GM20431 (cell line): ENCODE results near the gene KRT15.

Experiments
- in situ Hi-C: fragments of 300-500 bp; cut with MseI, MboI; formaldehyde crosslinking; loops from one replicate; pipeline ENCODE4 v1.15.0; 2020; ENCODE audit warnings: low sequenced_read_pairs; ENCODE audit not compliant: unreplicated experiment

The KRT15 gene

DNA sequence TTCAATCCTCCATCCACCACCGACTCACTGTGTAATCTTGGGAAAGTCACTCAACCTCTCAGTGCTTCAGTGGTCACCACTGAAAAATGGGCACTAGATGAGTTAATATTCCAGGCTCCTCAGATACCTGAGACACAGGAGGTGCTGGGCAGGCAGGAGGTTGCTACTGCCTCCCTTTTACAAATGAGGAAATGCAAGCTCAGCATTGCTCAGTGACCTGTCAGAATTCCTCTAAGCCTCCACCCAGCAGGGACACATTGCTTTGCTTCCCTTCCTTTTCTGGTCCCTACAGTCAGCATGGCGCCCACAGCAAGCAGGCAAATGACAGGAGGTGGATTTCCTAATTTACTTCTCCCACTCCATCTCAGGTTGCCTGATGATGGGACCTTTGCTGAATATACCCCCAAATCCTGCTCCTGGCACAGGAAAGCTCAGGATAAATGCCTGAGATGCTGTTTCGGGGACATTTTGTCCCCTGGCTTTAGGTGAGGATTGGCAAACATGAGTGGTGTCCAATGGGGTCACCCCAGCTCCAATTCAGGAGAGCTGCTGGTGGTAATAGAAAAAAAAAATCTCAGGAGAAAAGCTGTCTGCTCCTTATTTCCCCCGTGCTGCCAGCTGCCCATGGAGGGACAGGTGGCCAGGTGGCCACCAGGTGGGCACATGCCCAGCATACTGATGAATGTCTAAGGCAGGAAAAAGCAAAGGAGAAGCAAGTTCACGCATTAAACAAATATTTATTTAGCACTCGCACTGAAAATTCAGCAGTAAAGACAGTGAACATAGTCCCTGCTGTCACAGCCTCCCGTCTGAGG, 8.2 kb downstream of the KRT15 start:
- in situ Hi-C loops: no loop called here

DNA sequence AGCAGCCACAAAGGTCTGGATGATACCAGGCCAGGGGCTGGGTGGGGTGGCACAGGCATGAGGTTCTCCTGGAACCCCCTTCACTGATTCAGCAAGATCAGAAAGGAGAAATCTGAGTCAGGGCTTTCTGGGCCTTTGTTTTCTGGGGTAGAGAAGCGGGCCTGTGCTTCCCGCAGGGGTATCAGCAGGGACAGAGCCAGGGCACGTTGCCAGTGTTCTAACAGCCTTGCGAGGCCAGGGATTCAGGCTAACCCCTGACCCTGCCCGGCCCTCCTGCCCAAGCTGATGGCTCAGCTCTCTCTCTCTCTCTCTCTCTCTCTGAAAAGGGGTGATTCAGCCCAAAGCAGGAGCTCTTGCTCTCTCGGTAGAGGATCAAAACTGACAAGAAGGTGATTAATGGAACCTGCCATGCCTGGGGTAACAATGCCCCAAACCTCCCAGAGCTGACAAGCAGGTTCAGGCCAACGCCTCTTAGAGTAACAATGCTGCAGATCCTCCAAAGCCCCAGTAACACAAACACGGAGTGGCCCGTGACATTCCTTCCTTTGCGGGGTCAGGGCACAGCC, 11.3 kb downstream of the KRT15 start:
- in situ Hi-C loops: no loop called here

DNA sequence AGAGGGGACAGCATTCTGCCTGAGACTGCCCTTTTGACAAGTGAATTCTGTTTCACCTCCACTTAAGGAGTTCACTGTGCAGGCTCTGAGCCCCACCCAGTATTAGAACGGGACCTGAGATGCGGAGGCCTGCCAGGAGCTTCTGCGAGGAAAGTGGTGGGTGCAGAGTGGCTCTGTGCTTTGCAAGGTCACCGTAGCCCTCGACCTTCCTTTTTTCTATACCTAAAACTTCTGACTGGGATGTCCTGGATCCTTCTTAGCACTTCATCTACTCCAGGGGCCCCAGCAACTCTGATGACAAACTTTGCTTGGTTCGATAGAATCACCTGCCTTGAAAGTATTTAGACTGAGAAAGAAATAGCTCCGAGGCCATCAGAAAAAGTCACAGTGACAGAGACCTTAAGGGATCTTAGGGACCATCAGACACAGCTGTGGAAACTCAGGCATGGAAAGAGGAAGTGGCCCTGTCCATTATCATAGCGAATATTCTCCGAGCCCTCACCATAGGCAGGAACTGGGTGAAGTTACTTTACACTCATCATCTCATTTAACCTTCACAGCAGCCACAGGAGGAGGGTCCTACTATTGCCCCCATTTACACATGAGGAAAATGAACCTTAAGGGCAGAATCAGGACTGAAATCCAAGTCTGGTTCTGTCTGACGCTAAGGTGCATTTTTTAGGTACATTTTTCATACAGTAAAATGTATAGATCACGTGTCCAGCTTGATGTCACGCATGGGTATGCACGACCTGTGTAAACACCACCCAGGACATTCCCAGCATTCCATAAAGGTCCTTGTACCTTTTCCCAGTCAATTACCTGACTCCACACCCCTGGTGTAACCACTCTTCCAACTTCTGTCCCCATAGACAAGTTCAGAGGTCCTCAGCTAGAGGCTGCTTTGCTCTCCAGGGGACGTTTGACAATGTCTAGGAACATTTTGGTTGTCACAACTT, 12.6 kb downstream of the KRT15 start:
- in situ Hi-C loops: no loop called here

DNA sequence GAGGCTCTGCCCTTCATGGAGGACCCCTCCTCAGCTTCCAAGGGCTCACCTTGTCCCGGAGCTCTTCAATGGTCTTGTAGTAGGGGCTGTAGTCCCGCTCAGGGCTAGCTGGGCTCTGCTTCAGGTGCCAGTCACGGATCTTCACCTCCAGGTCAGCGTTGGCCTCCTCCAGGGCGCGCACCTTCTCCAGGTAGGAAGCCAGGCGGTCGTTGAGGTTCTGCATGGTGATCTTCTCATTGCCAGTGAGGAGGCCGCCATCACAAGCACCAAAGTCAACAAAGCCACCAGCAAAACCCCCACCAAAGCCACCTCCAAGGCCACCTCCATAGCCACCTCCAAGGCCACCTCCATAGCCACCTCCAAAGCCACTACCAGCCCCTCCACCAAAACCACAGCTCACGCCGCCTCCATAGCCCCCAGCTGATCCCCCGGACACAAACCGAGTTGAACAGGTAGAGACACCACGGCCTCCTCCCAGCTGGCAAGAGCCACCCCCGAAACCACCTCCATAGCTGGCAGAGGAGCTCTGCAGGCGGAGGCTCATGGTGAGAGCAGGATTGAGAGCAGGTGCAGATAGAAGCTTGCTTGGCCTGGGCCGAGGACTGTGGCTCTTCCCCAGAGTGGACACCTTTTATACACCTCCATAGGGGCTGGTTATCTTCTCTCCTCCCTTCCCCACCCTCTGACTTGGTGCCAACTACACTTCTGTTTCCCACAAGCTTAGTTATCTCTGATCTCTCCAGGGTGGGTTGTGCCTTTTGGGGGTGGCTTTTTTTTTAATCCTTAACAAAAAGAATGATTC, 13.5 kb downstream of the KRT15 start, which contains the start of gene KRT13:
KRT13 (minus strand) TSS at position 606 of the 802 bp plus-strand sequence; CDS start at position 544, 62 bp downstream.
- in situ Hi-C loops: no loop called here

DNA sequence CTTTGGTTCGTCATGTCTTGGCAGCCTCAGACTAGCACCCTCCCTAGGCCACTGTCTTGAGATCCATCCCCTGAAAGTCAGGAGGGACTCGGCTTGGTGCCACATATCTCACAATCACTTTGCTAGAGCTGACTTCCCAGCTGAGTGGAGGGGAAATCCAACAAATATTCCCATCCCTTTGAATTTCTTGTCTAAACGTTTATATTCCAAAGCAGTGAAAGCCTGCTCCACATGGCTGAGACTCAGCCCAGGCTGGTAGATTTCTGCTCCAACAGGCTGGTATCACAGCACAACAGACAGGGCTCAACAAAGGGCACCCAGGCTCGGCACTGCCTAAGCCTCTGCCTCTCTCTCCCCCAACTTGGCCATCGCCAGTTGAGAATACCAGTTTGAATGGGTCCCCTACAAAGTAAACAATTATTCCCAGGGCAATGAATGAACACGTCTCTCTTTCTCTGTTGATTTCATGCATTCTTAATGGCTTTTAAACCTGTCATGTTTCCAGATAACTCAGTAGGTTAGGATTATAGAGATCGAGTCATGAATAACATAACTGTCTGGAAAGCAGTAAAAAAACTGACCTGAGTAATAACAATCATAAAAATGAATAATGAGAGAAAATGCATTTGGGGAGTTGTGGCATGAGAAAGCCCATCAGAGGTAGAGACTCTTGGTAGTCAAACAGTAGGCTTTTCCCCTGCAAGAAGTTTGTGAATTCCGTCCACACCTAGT, 14.3 kb downstream of the KRT15 start:
- in situ Hi-C loops: no loop called here

DNA sequence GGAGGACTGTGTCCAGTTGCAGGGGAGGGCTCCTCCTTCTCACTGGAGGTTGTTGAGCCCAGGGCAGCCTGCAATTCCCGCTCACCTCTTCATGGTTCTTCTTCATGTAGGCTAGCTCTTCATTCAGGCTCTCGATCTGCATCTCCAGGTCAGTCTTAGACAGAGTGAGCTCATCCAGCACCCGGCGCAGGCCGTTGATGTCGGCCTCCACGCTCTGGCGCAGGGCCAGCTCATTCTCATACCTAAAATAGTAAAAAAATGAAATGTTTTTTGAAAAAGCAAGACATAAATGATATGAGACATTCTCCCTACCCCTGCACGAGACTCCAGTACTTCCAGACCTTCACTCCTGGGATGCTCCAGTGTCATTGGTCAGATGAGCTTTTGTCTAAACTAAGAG, 15.5 kb downstream of the KRT15 start:
- in situ Hi-C loops: no loop called here

DNA sequence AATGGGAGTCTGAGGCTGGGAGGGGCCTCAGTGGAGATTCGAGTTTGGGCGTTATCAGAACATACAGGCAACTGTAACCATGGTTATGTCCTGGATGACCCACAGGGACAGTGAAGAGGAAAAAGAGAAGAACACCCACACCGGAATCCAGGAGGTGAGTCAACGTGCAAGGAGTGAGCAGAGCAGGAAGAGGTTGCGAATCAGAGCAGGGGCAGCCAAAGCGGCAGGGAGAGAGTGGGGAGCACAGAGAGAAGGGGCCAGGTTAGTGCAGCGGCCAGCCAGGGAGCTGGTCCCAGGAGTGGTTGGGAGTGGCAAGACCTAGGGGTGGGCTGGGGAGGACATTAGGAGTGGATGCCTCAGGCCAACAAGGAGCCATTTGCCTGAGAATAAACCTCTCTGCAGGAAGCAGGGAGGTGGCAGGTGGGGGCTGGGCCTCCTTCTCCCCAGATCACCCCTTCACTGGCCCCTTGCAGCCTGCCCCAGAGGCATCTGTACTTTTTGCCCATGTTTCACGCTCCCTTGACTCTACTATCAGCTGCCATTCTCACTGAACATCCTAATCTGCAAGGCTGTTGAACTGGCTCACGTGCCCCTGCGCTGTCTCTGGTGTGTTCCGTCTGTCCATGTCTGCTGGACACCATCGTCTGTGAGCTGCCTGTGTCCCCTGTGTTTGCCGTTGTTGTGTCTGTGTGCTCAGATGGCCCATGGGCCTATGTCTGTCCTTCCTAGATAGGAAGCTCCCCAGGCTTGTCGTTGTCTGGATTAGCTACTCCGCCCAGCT, 18.4 kb downstream of the KRT15 start:
- in situ Hi-C loops: no loop called here

DNA sequence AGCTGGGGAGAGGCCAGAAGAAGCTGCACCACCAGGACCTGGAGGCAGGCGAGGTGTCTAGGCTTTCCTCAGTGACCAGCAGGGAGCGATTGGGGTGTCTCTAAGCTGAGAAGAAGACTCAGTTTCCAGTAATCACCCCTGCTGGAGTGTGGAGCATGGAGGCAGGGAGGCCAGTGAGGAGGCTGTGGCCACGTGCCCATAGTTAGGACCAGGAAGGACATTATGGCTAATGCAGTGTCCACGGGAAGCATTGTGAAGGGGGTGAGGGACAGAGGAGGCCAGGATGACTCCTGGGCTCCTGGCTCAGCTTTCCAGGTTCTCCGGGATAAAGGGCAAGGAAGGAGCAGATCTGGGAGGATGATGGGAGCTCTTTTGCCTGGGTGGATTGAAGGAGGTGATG, 19.0 kb downstream of the KRT15 start:
- in situ Hi-C loops: no loop called here

DNA sequence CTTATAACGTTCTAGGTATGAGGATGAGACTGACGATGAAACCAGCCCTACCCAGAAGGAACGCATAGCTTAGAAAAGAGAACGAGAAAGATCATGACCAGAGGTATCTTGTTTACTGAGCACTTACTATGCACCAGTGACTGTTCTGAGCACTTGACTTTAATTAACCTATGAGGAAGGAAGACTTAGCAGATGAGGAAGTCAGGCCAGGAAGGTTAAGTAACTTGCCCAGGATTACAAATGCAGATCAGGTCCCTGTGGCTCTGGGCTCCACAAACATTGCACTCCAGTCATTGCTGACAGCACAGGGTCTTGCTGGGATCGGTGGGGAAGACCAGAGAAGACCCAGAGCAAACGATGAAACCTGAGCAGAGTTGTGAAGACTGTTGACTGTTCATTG, 20.4 kb downstream of the KRT15 start:
- in situ Hi-C loops: no loop called here

DNA sequence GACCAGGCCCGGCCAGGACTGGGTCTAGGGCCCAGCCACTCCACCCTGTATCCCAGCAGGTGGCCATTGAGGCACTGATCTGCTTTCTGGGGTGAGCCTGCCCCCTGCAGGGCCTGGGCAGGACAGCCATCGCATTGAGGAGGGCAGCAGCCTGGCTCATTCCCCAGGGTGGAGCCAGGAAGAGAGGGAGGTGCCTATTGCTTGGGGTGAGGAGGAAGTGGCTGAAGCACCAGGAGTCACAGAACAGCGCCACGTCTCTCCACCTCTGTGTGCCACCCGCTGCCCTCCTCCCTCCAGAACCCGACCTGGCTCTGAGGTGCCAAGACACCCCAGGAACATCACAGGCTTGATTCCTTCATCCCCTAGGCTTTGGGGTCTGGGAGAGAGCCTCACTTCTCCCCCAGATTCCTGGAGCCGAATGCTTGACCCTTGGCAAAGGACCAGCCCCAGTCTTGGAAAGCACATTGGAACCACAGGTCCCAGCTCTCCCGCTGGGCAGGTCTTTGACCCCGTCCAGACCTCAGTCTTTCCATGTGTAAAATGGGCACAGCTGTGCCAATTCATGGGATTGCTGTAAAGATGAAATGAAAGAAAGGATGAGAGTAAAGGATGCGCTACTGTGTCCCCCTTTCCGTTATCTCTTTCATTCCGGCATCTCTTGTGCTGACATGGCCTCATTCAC, 21.7 kb downstream of the KRT15 start:
- in situ Hi-C loops: no loop called here

DNA sequence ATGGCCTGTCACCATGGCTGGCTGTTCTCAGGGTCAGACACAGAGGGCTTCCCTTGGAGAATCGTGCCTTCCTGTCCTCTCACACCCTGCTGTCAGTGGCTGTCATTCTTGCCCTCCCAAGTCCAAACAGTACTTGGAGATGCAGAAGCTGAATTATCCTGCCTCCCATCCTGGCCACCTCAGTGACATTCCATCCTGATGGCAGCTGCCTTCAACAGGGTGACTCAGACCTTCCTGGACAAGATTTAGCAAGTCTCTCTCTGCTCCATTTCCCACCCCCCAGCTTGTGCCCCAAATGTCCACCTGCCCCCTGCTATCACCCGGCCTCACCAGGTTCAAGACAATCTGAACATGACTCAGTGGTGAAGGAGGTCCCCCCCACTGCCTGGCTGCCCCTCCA, 24.2 kb downstream of the KRT15 start:
- in situ Hi-C loops: no loop called here

DNA sequence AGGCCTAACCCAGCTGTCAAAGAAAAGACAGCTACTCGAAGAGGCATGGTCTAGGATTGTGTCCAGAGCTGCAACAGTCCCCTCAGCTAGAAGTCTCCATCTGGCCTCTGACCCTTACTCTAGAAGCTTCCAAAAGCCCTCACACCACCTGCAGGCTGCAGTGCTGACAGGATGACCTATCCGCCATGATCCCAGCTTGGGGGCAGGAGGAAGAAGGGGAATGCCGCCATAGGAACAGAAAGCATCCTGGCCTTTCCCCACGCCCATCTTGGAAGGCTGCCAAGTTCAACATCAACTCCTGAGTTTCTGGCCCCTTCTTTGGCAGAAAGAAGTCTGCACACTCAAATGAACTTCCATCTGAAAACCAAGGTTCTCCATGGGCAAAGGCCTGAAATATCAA, 25.9 kb downstream of the KRT15 start:
- in situ Hi-C loops: no loop called here

DNA sequence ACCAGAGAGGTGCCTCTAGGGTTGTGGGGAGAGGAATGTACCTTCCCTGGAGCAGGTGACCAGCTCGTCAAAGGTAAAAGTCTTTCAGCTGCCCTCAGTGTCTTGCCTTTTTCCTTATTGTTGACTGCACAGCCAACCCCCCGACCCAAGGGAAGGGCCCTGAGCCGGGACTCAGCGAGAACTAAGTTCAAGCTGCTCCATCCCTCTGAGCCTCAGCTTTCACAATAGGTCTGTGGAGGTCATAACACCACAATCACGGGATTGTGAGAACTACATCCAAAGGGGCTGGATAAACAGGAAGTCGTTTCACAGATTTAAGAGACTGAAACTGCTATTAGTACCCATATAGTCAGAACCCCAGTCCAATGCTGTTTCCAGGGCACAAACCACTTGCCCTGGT, 26.3 kb downstream of the KRT15 start:
- in situ Hi-C loops: no loop called here

DNA sequence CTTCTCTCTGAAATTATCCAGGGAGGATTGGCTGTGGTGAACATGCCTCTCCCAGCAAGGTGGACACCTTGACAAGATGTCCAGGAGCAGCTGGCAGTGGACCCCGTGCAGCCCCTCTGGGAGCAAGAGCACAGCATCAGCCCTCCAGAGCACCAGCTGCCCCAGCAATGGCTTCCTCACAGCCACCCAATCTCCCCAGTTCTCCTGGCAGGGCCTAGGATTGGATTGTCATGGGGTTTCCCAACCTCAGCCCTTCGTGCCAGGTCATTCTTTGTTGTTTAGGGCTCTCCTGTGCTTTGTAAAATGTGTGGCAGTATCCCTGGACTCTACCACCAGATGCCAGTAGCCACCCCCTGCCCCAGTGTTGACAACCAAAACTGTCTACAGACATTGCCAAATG, 27.2 kb downstream of the KRT15 start:
- in situ Hi-C loops: no loop called here

DNA sequence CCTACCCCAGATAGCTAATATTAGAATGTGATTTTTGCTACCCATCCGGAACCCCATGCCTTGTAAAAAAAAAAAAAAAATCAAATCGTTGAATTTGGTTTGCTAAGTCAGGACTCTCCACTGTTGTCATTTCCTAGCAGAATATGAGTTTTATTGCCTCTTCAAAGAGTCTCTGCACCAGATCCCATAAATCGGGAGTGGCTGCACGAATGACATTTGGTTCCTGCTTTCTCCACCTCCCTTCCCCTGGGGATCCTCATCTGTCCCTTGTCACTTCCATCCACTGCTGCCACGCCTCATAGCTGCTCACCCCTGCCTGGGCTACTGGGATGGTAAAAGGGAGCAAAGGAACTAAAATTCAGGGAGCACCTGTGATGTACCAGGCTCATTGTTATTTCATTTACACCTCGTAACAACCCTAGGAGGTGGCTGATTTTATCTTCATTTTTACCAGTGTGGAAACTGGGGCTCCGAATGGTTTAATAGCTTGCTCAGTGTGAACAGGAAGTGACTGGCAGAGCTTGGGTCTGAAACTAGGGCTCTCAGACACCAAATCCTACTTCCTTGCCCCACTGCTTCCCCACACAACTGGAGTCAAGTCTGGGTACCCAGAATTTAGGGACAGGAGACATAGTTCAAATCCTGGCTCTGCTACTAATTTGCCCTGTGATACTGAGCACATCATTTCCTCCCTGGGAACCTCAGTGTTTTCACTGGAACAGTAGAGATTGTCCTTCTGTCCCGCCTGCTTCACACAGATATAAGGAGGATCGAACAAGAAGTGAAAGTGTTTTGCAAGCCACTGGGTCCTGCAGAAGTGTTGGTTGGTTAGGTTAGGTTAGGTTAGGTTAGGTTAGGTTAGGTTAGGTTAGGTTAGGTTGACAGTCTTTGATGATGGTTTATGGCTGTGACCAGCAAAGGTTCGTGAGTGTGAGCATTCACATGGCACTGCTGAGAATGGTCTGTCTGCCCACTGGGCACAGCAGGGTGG, 28.4 kb downstream of the KRT15 start:
- in situ Hi-C loops: no loop called here

DNA sequence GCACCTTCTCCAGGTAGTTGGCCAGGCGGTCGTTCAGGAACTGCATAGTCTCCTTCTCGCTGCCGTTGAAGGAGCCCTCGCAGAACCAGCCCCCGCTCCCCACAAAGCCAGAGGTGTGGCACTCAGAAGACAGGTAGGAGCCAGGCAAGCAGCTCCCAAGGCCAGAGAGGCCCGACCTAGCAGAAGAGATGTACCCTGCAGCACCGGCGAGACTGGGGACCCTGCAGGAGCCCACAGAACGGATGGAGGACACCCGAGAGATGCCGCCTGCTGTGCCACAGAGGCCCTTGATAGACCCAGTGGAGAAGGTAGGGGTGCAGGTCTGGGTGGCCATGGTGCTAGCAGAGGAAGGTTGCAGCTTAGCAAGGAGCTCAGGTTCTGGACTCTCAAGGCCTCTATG, 29.2 kb downstream of the KRT15 start, which contains the start of gene KRT36:
KRT36 (minus strand) TSS at position 380 of the 400 bp plus-strand sequence; CDS start at position 334, 46 bp downstream.
- in situ Hi-C loops: no loop called here
